Activated naive CD4-positive, alpha-beta T cell treated with anti-CD3 and anti-CD28 coated beads, Interleukin-2, amount 50 U/mL, for 72 hours (primary cell): ENCODE measurements around the gene RPTOR. TPM values are rescaled to one million over a fixed set of nuclear protein-coding genes. Genes with fewer than 3 reads are reported as not detected.

Experiments
- ATAC-seq, 2 donors: fragments of 150-1000 bp; cut with Tn5 transposase; 2 replicates each; pipeline ENCODE4 v1.10.0; 2021; ENCODE audit warnings: mild to moderate bottlenecking in 2 of 2, moderate library complexity in 2 of 2
- DNase-seq, 2 donors: peaks; one replicate each; pipeline ENCODE4 v3.0.0; 2021 to 2022; ENCODE audit warnings: low spot score in 2 of 2
- H3K27ac Mint-ChIP-seq, 2 donors: one replicate each; pipeline ENCODE4 v1.8.0; 2022; ENCODE audit warnings: mild to moderate bottlenecking in 2 of 2, mixed read lengths in 2 of 2
- H3K36me3 Mint-ChIP-seq, 2 donors: one replicate each; pipeline ENCODE4 v1.8.0; 2022; ENCODE audit warnings: mixed read lengths in 2 of 2
- H3K9me3 Mint-ChIP-seq, 2 donors: one replicate each; pipeline ENCODE4 v1.8.0; 2022; ENCODE audit warnings: mixed read lengths in 2 of 2
- total RNA-seq, 2 donors: library from RNA; stranded (reverse); gene quantifications; one replicate each; pipeline ENCODE4 v1.2.3, GENCODE V29; 2022

Gene RPTOR
- total RNA-seq, 2 donors from 2014 or later = 59.5 to 128 TPM

DNA sequence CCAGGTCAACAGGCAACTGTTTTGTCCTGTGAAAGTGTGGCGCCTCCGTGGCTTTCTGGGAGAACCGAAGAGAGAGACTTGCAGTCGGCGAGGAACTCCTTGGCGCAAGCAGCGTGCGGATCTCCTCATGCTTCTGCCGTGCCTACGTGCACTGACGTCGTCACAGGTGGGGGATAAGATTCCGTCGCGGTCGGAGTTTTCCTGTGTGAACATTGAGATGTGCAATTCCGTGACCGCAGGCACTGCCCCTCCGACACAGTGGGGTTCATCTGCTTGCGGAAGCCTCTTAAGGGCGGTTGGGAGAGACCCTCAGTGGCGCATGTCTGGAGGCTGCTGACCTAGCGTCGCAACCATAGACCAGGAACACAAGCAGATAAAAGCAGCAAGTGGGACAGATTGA is 234.7 kb downstream of the RPTOR start:
- H3K36me3 Mint-ChIP-seq = peaks cover 30 to 34% of the 10 kb centered on the region in 2 donors
- DNase-seq = no peak
- H3K27ac Mint-ChIP-seq = peak overlapping the region; percentile 56 to 82
- peaks cover 0 to 5% of the 10 kb centered on the region in 2 donors for H3K9me3 Mint-ChIP-seq
- ATAC-seq = no peak

DNA sequence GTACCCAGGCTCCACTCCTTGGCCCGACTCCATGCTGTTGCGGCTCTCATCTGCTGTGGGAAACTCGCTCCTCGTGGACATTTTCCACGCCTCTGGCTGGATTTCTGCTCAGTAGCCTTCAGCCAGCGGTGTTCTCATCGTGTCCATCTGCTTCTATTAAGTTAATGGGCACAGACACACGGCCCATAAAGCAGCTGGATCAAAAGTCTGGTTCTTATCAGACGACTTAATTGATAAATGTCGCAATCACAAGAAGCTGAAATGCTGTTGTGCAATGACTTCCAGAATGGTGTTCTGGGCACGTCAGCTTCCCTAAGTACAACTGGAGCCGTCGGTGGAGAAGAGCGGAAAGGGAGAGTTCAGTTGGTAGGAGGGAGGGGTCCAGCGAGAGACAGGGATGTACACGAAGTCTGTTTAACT is 235.3 kb downstream of the RPTOR start:
- peak overlapping the region; percentile 95 for H3K27ac Mint-ChIP-seq
- no peak for DNase-seq
- peaks cover 27 to 32% of the 10 kb centered on the region in 2 donors for H3K36me3 Mint-ChIP-seq
- no peak for ATAC-seq
- H3K9me3 Mint-ChIP-seq = peaks cover 0 to 5% of the 10 kb centered on the region in 2 donors

DNA sequence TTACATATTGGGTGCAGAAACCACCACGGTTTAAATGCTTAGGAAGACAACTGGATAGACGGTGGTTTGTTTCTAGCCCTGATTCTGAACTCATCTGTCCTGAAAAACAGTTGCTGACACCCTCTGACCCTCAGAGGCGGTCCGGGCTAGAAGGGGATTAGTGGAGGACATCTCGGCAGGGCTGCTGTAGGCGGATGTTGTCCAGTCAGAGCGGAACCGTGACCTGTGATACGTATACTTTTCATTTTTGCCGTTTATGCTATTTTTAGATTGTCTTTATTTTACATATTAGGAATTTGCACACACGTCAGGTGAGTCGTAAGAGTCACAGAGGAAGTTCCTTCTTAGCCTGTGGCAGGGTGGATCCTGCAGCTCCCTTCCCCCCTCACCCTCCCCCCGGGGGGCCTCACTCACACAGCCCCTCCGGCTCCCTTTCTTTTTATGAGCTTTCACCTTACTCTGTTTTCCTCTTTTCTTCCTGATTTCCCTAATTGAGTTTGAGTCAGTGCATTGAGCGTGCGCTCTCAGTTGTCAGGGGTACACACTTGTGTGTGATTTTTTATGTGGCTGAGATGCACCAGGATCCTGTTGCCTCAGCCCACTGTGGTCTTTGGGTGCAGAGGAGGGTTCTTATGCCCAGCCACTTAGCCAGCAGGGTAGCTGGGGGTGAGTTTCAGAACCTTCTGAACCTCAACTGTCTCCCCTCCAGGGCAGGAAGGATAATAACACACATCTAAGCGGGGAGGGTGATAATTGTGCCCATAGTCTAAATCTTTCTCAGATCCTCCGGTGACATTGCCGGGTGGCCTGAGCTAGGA is 236.0 kb downstream of the RPTOR start:
- ATAC-seq = peak; percentile 74 to 80
- Mint-ChIP-seq H3K9me3 (peaks cover 0 to 5% of the 10 kb centered on the region in 2 donors), H3K36me3 (peaks cover 24 to 30% of the 10 kb centered on the region in 2 donors), H3K27ac (peak overlapping the region; percentile 95)
- peak; percentile 39 to 76 for DNase-seq

DNA sequence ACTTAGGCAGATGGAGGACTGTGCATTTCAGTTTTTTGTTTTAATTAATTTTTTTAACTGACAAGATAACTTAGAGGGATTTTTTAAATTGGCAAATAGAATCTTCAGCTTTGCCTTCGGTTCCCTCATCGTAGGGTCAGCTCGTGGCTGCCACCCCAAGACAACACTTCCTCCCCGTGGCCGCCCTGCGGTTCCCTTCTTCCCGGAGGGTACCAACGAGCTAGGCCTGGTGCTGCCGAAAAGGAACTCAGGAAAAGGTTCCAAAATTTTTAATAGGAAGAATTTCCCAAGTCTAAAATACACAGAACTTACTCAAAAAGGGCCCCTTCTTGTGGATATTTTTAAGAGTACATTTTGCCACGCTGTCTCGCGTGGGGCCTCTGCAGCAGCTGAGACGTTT is 236.6 kb downstream of the RPTOR start:
- H3K27ac Mint-ChIP-seq = peak overlapping the region; percentile 94 to 95
- peaks cover 0 to 5% of the 10 kb centered on the region in 2 donors for H3K9me3 Mint-ChIP-seq
- H3K36me3 Mint-ChIP-seq = peaks cover 28 to 34% of the 10 kb centered on the region in 2 donors
- ATAC-seq = no peak
- DNase-seq = no peak

DNA sequence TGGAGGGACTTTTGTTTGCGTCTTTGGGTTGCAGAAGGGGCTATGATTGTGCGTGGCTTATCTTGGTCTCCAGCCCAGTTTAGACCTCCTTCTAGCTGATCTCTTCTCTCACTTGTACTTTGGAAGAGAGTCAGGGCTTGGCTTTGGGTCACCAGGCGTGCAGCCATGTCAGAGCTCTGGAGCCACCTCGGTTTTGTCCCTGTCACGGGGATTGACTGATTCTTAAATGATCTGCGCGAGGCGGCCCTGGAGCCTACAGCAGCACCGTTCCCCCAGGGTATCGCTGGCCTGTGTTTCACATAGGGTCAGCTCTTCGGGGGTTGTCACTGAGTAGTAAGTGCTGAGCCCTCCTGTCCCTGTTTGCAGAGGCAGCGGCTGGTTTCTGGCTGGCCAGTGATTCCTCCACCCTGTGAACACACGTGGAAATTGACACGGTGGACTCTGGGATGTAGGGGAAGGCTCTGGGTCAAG is 237.2 kb downstream of the RPTOR start:
- no peak for ATAC-seq
- peak in 1 of 2 donors; percentile 54 for DNase-seq
- peaks cover 23 to 29% of the 10 kb centered on the region in 2 donors for H3K36me3 Mint-ChIP-seq
- peak overlapping the region; percentile 94 to 95 for H3K27ac Mint-ChIP-seq
- H3K9me3 Mint-ChIP-seq = peaks cover 0 to 1% of the 10 kb centered on the region in 2 donors

DNA sequence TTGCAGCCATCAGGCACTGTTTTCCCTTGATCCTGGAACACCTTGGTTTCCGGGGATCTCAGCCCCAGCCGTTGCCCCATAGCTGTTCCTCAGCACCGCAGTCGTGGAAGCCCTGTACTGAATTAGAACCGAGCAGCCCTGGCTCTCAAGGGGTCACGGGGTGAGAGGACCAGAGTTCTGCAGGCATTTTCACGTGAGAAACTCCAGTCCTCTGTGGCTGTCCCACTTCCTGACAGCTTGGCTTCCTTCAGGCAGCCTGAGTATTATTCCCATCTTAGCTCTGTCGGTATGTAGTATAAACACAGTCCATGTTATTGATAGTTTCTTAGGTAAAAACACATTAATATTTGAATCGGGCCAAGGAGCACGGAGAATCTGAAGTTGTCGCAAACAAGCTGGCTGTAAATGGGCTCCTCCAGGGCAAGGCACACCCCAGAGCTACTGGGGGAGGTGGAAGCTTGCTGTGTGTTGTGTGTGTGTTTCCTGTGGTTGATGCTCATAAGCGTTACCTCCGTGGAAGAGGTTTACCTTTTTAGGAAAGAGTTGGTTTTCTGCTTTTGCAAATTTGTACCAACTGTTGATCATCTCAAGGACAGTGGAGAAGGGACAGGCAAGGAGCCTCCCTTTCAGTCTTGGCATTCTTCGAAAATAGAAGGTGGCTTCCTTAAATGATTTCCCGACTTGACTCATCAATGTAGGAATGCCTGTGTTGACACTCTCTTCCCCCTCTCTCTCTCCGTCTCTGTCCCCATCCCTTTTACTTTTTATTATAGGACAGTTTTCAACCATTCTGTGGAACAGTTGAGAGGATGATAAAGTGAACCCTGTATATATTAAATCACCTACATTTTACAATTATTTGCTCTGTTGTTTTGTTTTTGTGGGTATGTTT is 238.1 kb downstream of the RPTOR start:
- ATAC-seq (peak; percentile 25 to 56), DNase-seq (peak; percentile 33 to 54)
- Mint-ChIP-seq H3K27ac (peak overlapping the region; percentile 89 to 95), H3K36me3 (peaks cover 23 to 29% of the 10 kb centered on the region in 2 donors), H3K9me3 (peaks cover 4 to 8% of the 10 kb centered on the region in 2 donors)

DNA sequence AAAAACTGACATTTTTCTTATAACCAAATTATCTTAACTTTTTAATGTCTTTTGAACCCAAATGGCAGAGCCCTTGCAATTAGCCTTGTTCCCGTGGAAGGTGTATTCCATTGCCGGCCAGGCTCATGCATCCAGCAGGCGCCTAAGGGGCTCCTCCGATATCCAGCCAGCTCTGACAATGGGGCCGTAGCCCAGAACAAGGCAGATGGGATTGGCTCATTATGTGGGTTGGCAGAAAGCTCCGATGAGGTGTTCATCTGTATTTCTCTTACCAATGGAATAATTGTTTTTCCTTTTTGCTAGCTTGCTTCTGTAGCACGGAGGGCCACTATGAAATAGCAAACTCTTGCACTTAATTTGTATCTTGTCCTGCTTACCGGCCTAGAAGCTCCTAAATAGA is 238.8 kb downstream of the RPTOR start:
- peak overlapping the region; percentile 89 to 95 for H3K27ac Mint-ChIP-seq
- peak in 1 of 2 donors; percentile 48 for DNase-seq
- ATAC-seq = no peak
- H3K9me3 Mint-ChIP-seq = peaks cover 7 to 13% of the 10 kb centered on the region in 2 donors
- H3K36me3 Mint-ChIP-seq = peaks cover 28 to 35% of the 10 kb centered on the region in 2 donors

DNA sequence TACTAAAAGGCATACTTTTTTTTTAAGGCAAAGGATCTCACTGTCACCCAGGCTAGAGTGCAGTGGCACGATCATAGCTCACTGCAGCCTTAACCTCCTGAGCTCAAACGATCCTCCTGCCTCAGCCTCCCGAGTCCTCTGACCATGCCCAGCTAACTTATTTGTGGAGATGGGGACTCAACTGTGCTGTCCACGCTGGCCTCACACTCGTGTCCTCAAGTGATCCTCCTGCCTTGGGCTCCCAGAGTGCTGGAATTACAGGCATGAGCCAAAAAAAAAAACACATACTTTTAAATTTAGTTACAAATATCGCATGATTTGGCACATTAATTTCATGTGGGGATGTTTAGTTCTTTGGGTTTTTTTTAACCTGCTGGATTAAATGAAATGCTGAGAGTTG is 239.3 kb downstream of the RPTOR start:
- DNase-seq (no peak), ATAC-seq (no peak)
- Mint-ChIP-seq H3K36me3 (peaks cover 30 to 38% of the 10 kb centered on the region in 2 donors), H3K27ac (peak overlapping the region; percentile 95 to 96), H3K9me3 (peaks cover 9 to 15% of the 10 kb centered on the region in 2 donors)

DNA sequence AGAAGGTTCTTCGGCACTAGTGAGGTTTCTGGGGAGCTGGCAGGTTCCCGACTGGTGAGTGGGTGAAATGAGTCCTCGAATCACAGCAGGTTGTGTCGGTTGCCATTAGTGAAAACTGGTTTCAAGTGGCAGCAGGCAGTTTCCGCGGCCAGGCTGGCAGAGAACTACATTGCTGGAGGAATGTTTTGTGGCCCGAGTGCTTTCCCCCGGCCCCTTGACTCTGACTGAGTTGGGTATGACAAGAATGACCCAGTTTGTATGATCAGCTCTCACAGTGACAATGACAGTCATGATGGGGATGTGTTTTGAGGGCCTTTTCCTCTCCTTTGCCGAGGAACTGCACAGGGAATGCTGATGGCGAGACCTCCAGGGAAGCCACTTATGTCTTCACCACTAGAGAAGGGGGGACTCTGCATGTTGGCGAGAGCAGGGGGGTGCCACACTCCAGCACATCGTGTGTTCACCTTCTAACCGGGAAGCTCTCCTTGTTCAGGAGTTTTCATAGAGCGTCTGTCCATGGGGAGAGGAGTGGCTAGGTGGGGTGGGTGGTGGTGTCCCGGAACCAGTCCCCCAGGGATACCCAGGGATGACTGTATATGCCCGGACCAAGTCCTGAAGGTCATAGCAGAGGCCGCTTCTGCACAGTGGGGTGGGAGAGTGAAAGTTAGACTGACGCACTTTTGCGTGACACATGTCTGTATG is 241.0 kb downstream of the RPTOR start:
- Mint-ChIP-seq H3K27ac (peak overlapping the region; percentile 95 to 96), H3K36me3 (peaks cover 29 to 33% of the 10 kb centered on the region in 2 donors), H3K9me3 (peaks cover 9 to 15% of the 10 kb centered on the region in 2 donors)
- peak; percentile 40 to 45 for ATAC-seq
- DNase-seq = peak; percentile 48 to 77

DNA sequence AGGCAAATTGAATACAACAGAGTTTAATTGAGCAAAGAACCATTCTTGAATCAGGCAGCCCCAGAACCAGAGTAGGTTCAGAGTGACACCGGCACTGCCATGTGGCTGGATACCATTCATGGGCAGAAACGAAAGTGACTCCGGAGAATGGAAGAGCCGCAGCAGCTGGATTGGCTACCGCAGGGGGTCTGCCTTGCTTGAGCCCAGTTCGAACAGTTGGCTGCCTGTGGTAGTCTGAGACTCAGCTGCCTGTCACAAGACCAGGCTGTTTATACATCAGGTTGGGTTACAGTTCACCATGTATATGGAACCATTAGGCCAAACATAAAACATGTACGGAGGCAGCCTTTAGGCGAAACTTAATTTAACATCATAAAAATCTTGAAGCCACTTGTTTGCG is 241.8 kb downstream of the RPTOR start:
- H3K27ac Mint-ChIP-seq = peak overlapping the region in 1 of 2 donors; percentile 99
- peak in 1 of 2 donors; percentile 48 for DNase-seq
- H3K36me3 Mint-ChIP-seq = peaks cover 25 to 41% of the 10 kb centered on the region in 2 donors
- ATAC-seq = no peak
- peaks cover 9 to 15% of the 10 kb centered on the region in 2 donors for H3K9me3 Mint-ChIP-seq

DNA sequence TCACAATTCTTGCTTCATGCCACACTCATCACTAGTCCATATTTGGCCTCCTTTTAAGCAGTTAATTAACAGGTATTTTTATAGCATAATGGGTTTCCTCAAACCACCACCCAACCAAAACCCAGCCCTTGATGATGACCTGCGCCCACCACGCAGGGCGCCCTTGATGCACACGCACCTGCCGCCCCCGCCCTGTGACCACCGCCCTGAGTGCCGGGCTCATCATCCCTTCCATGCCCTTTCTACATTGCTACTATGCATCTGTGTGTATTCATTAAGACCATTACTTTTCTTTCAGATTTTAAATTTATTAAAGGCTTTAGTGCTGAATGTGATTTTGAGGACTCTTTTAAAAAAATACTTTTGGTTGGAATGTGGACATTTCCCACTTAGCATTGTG is 242.2 kb downstream of the RPTOR start:
- peaks cover 25 to 45% of the 10 kb centered on the region in 2 donors for H3K36me3 Mint-ChIP-seq
- H3K27ac Mint-ChIP-seq = peak overlapping the region; percentile 70 to 99
- DNase-seq = no peak
- peaks cover 9 to 15% of the 10 kb centered on the region in 2 donors for H3K9me3 Mint-ChIP-seq
- no peak for ATAC-seq

DNA sequence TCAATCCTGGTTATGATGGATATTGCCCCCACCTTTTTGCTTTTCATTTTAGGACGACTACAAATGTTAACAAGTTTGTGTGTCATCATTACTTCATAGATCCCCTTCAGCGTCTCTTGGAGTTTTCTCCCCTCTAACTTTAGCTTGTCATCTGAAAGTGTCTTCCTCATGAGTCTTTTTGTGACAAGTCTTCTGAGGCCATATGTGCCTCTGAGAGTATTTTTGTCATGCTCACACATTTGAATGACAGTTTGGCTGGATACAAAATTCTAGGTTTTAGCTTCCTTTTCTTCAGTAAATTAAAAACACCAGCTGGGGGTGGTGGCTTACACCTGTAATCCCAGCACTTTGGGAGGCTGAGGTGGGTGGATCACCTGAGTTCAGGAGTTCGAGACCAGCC is 243.2 kb downstream of the RPTOR start:
- H3K27ac Mint-ChIP-seq = peak overlapping the region; percentile 89 to 99
- ATAC-seq (no peak), DNase-seq (no peak)
- H3K36me3 Mint-ChIP-seq = peaks cover 28 to 47% of the 10 kb centered on the region in 2 donors
- H3K9me3 Mint-ChIP-seq = peaks cover 9 to 17% of the 10 kb centered on the region in 2 donors

DNA sequence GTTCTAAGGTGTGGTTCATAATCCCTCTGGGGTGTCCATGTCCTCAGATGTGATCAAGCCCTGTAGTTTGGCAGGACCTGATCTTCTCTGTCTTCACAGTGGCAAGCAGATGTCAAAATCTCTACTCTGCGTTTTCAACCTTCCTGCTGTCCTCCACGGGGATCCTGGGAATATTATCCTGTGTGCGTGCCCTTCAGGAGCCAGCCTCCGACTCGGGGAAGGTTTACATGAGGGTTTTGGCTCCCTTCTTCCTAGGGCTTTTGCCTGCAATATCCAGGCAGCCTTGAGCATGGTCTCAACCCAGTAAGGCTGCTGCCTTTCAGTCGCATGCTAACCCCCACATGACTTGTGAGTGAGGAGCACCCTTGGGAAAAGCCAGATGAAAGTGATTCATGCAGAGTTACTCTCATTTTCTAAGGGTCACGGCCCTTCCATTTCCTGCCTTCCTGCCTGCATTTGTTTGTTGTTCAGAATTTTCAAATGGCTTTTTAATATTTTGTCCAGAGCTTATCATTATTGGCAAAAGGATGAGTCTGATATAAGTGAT is 244.8 kb downstream of the RPTOR start:
- peaks cover 44 to 60% of the 10 kb centered on the region in 2 donors for H3K36me3 Mint-ChIP-seq
- H3K27ac Mint-ChIP-seq = peak overlapping the region; percentile 99
- ATAC-seq (peak; percentile 16 to 52), DNase-seq (peak in 1 of 2 donors; percentile 72)
- H3K9me3 Mint-ChIP-seq = peaks cover 9 to 17% of the 10 kb centered on the region in 2 donors

DNA sequence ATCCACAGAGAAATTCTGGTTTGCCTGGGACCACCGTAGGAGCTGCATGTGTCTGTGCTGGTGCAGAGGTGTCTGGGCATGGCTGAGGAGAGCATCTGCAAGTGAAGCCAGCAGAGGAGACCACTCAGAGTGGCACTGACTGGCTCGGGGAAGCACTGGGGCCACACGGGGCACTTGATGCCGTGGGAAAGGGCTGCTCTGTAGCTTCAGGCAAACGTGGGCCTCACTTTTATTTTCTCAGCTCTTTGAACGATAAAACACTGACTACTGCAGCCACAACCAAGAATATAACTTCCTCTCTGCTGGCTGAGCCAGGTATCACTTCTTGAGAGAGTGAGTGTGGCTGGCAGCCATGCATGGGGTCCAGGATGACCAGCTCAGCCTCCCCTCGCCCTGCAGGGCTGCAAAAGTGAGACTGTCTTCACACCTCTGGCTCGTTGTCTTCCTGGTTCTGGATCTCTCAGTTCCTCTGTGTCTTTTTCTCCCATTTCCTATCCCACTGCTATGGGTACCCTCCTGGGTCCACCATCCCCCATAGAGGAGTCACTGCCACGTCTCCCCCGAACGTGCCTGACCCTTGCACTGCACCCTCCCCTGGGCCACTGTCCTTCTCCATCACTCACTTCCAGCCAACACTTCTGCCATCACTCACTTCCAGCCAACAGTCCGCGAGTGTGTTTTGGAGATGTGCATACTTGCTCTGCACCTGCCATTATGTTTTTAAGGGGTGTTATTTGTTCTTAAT is 245.6 kb downstream of the RPTOR start:
- Mint-ChIP-seq H3K27ac (peak overlapping the region; percentile 99), H3K36me3 (peaks cover 51 to 60% of the 10 kb centered on the region in 2 donors), H3K9me3 (peaks cover 9 to 17% of the 10 kb centered on the region in 2 donors)
- ATAC-seq (peak; percentile 25 to 36), DNase-seq (peak; percentile 33 to 60)
